ENCODE data around the gene CNOT1.
A peak's percentile ranks its signal among the peaks of the same experiment; 100 is the strongest.

CNOT1 gene

GRCh38 chr16:58629733-58630640, at the start of gene CNOT1 (continued):
- TF ChIP-seq ZSCAN5A (tag by site-specific recombination; IDR thresholded peaks at IDR 0.05) (no peak), ZNF626 (tag by site-specific recombination; IDR thresholded peaks at IDR 0.05) (no peak), ZNF510 (tag by site-specific recombination; IDR thresholded peaks at IDR 0.05; ENCODE audit: insufficient replicate concordance) (no peak), ATF2 (tag by site-specific recombination; IDR thresholded peaks at IDR 0.05; ENCODE audit: low read depth) (no peak), ZNF394 (tag by site-specific recombination; IDR thresholded peaks at IDR 0.05; ENCODE audit: borderline replicate concordance) (peak; percentile 35; the same call in 1 of the 2 replicates), ZNF341 (tag by site-specific recombination; IDR thresholded peaks at IDR 0.05; ENCODE audit: low read depth) (no peak), ZBTB8A (tag by site-specific recombination; IDR thresholded peaks at IDR 0.05) (0 out of 2 replicates have a peak, but pooled peaks have one; percentile 37), SP2 (tag by site-specific recombination; IDR thresholded peaks at IDR 0.05) (peak; percentile 98), ZNF843 (tag by site-specific recombination; IDR thresholded peaks at IDR 0.05) (peak; percentile 50), ZNF146 (tag by site-specific recombination; IDR thresholded peaks at IDR 0.05) (no peak), AEBP2 (tag by site-specific recombination; IDR thresholded peaks at IDR 0.05; ENCODE audit: borderline replicate concordance) (no peak), ZNF692 (tag by site-specific recombination; IDR thresholded peaks at IDR 0.05) (peak; percentile 83), KLF16 (tag by site-specific recombination; IDR thresholded peaks at IDR 0.05) (peak; percentile 40; the same call in 1 of the 2 replicates), ZNF404 (tag by site-specific recombination; IDR thresholded peaks at IDR 0.05) (no peak), ZNF830 (tag by site-specific recombination; IDR thresholded peaks at IDR 0.05; ENCODE audit: low read depth) (no peak), ZNF266 (tag by site-specific recombination; IDR thresholded peaks at IDR 0.05; ENCODE audit: low read depth) (no peak), PRDM4 (tag by site-specific recombination; IDR thresholded peaks at IDR 0.05) (peak; percentile 17; the same call in 1 of the 2 replicates), FEZF1 (tag by site-specific recombination; IDR thresholded peaks at IDR 0.05) (no peak), ZNF449 (tag by site-specific recombination; IDR thresholded peaks at IDR 0.05) (peak; percentile 78), ZNF416 (tag by site-specific recombination; IDR thresholded peaks at IDR 0.05) (no peak), ZNF292 (tag by site-specific recombination; IDR thresholded peaks at IDR 0.05; ENCODE audit: borderline replicate concordance, low read depth) (no peak), ZBTB7A (tag by site-specific recombination; IDR thresholded peaks at IDR 0.05; ENCODE audit: low read depth) (peak; percentile 20), ZNF362 (tag by site-specific recombination; IDR thresholded peaks at IDR 0.05) (no peak), INSM2 (tag by site-specific recombination; IDR thresholded peaks at IDR 0.05) (no peak), ZNF23 (tag by site-specific recombination; IDR thresholded peaks at IDR 0.05; ENCODE audit: borderline replicate concordance) (no peak)
